ENCODE results near the gene EAPP. TPM values are rescaled to one million over a fixed set of nuclear protein-coding genes. Genes with fewer than 3 reads are reported as not detected.
"Not testable (repeated sequence)": the region's sequence is repeated elsewhere in the genome, so short reads cannot be mapped to it uniquely, and the experiment has no call there.

EAPP gene
- total and polyA plus RNA-seq, 4 donors: 25.4 to 92.6 (median 32.0) TPM

DNA sequence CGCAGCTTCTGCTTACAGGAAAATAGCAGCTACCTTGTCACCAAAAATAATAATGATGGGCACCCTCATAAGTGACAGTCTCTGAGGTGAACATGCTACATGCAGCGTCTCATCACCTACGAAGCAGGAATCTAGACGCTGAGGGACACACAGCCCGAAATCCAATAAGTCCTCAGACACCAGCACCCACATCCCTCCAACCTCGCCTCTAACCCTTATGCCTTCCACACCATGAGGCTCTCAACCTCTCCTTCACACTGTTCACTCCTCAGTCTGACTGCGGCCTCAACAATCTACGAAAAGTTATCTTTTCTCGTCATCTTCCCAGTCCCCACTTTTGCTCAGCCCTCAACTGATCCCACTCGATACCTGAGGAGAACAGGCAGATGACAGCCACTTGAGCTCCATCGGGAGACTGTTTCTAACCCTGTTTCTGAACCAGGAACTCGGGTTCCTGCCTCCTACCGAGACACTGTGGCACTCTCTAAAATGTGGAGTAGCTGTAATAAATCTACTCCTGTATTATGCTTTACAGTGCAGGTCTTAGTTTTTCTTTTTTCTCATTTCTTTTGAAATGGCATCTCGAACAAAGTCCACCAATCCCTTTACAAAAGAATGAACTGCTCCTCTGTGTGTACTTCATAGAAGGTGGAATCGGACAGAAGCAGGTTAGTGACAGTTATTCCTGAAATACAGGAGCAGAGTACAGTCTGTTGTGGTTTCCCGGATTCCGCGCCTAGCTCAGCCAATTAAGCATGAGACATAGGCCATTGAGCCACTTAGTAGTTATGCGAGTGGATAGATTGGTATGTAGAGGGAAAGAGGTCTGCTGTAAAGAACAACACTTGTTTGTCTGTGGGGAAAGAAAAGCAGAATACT is 919 bp upstream of the EAPP start:
- WGBS, 2 donors: 88 to 91% methylated on average over 13 of the region's 19 CpGs
- H3K27ac ChIP-seq (ENCODE audit: low read depth in 1 of 2, low read length in 1 of 2): peak overlapping the region; percentile 45 to 69
- not testable (repeated sequence) for DNase-seq

DNA sequence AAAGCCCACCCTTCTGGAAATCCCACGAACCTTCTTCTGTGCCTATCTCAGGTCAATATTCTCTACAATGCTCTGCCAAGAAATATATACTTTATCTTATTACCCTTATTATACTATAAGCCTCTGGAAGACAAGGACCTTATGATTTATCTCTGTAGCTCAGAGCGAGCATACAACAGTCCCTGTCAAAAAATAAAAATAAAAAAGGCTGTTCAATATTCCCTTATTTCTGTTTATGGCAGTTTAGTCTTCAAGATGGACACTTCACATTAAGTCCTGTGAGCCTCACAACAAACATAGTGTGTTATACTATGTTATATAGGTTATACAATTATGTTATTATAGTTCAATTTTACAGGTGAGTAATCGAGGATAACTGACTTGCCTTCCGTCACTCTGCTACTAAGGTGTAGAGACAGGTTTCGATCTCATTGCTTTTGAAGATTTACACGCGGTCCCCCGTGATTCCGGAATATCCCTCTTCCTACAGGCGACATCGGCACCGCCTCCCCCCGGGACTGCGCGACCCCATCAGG is 562 bp downstream of the EAPP start:
- H3K9ac ChIP-seq (ENCODE audit: insufficient read depth in 1 of 2, low read length in 2 of 2): peak overlapping the region; percentile 97 to 99
- WGBS, 2 donors: 1 to 3% methylated on average over 15 of the region's 15 CpGs
- H3K4me1 ChIP-seq (ENCODE audit: control insufficient read depth in 5 of 5, insufficient read depth in 5 of 5, low read length in 5 of 5): peaks cover 2 to 12% (median 8%) of the 10 kb centered on the region in 5 donors
- H3K27me3 ChIP-seq (ENCODE audit: control insufficient read depth in 3 of 3, insufficient read depth in 3 of 3, low read length in 2 of 3): no peaks in the 10 kb centered on the region
- H3K36me3 ChIP-seq (ENCODE audit: control insufficient read depth in 4 of 4, insufficient read depth in 4 of 4, low read length in 4 of 4): peaks cover 5 to 11% (median 9%) of the 10 kb centered on the region in 4 donors
- H3K9me3 ChIP-seq (ENCODE audit: control insufficient read depth in 4 of 4, insufficient read depth in 3 of 4, low read length in 3 of 4): no peaks in the 10 kb centered on the region
- TF ChIP-seq, protein P1, sequence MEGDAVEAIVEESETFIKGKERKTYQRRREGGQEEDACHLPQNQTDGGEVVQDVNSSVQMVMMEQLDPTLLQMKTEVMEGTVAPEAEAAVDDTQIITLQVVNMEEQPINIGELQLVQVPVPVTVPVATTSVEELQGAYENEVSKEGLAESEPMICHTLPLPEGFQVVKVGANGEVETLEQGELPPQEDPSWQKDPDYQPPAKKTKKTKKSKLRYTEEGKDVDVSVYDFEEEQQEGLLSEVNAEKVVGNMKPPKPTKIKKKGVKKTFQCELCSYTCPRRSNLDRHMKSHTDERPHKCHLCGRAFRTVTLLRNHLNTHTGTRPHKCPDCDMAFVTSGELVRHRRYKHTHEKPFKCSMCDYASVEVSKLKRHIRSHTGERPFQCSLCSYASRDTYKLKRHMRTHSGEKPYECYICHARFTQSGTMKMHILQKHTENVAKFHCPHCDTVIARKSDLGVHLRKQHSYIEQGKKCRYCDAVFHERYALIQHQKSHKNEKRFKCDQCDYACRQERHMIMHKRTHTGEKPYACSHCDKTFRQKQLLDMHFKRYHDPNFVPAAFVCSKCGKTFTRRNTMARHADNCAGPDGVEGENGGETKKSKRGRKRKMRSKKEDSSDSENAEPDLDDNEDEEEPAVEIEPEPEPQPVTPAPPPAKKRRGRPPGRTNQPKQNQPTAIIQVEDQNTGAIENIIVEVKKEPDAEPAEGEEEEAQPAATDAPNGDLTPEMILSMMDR (IDR thresholded peaks at IDR 0.05; ENCODE audit: control extremely low read depth, extremely low read depth): no peak
- H3K27ac ChIP-seq (ENCODE audit: low read depth in 1 of 2, low read length in 1 of 2): peak overlapping the region; percentile 81 to 98
- H3K4me3 ChIP-seq: peak overlapping the region; percentile 99
- DNase-seq (no peak), ATAC-seq (ENCODE audit: insufficient read depth, low FRiP score) (peak; percentile 3)

More for the DNA sequence above, 919 bp upstream of the EAPP start:
- not testable (repeated sequence) for H3K36me3 ChIP-seq (ENCODE audit: control insufficient read depth in 4 of 4, insufficient read depth in 4 of 4, low read length in 4 of 4); H3K9me3 ChIP-seq (ENCODE audit: control insufficient read depth in 4 of 4, insufficient read depth in 3 of 4, low read length in 3 of 4); H3K27me3 ChIP-seq (ENCODE audit: control insufficient read depth in 3 of 3, insufficient read depth in 3 of 3, low read length in 2 of 3); ATAC-seq (ENCODE audit: insufficient read depth, low FRiP score); H3K4me3 ChIP-seq
- H3K9ac ChIP-seq (ENCODE audit: insufficient read depth in 1 of 2, low read length in 2 of 2): peak overlapping the region in 1 of 2 donors; percentile 55
- peaks cover 2 to 12% (median 8%) of the 10 kb centered on the region in 5 donors for H3K4me1 ChIP-seq (ENCODE audit: control insufficient read depth in 5 of 5, insufficient read depth in 5 of 5, low read length in 5 of 5)

GRCh38 chr14:34538096-34538495 is 1.4 kb downstream of the EAPP start:
- ATAC-seq (ENCODE audit: insufficient read depth, low FRiP score); H3K9me3 ChIP-seq (ENCODE audit: control insufficient read depth in 4 of 4, insufficient read depth in 3 of 4, low read length in 3 of 4); H3K4me3 ChIP-seq; DNase-seq; H3K27me3 ChIP-seq (ENCODE audit: control insufficient read depth in 3 of 3, insufficient read depth in 3 of 3, low read length in 2 of 3): not testable (repeated sequence)
- WGBS, 2 donors: 67 to 75% methylated on average over 6 of the region's 6 CpGs
- Histone ChIP-seq H3K9ac (ENCODE audit: insufficient read depth in 1 of 2, low read length in 2 of 2) (peak overlapping the region in 1 of 2 donors; percentile 97), H3K4me1 (ENCODE audit: control insufficient read depth in 5 of 5, insufficient read depth in 5 of 5, low read length in 5 of 5) (peaks cover 2 to 12% (median 8%) of the 10 kb centered on the region in 5 donors), H3K27ac (ENCODE audit: low read depth in 1 of 2, low read length in 1 of 2) (peak overlapping the region in 1 of 2 donors; percentile 31), H3K36me3 (ENCODE audit: control insufficient read depth in 4 of 4, insufficient read depth in 4 of 4, low read length in 4 of 4) (peaks cover 5 to 18% (median 12%) of the 10 kb centered on the region in 4 donors)

- H3K36me3 ChIP-seq (ENCODE audit: control insufficient read depth in 4 of 4, insufficient read depth in 4 of 4, low read length in 4 of 4): peaks cover 6 to 19% (median 13%) of the 10 kb centered on the region in 4 donors
- H3K9me3 ChIP-seq (ENCODE audit: control insufficient read depth in 4 of 4, insufficient read depth in 3 of 4, low read length in 3 of 4): no peaks in the 10 kb centered on the region
- WGBS, 2 donors: 75 to 91% methylated on average over 4 of the region's 4 CpGs
- no peak for DNase-seq
- TF ChIP-seq, protein P1 (IDR thresholded peaks at IDR 0.05; ENCODE audit: control extremely low read depth, extremely low read depth): no peak
- H3K4me3 ChIP-seq: no peak overlapping the region
- no peak overlapping the region for H3K9ac ChIP-seq (ENCODE audit: insufficient read depth in 1 of 2, low read length in 2 of 2)
- no peak for ATAC-seq (ENCODE audit: insufficient read depth, low FRiP score)
- H3K27ac ChIP-seq (ENCODE audit: low read depth in 1 of 2, low read length in 1 of 2): no peak overlapping the region
- no peaks in the 10 kb centered on the region for H3K27me3 ChIP-seq (ENCODE audit: control insufficient read depth in 3 of 3, insufficient read depth in 3 of 3, low read length in 2 of 3)
- H3K4me1 ChIP-seq (ENCODE audit: control insufficient read depth in 5 of 5, insufficient read depth in 5 of 5, low read length in 5 of 5): peaks cover 2 to 12% (median 8%) of the 10 kb centered on the region in 5 donors
Measured at GRCh38 chr14:34537677-34538009, 1.9 kb downstream of the EAPP start.

All from lung (tissue), 12 donors.